Right cardiac atrium (tissue), 5 donors: Measurements from ENCODE around the gene THEM5. TPM values are rescaled to one million over a fixed set of nuclear protein-coding genes. Genes with fewer than 3 reads are reported as not detected.

Experiments used
- ATAC-seq, 2 donors: fragments of 200-7000 bp; cut with Tn5 transposase; one replicate each; pipeline versions ENCODE4 v1.8.0 to v1.9.1; 2020; ENCODE audit warnings: moderate library complexity in 2 of 2, mild to moderate bottlenecking in 1 of 2
- DNase-seq, 3 donors: peaks; one replicate each; pipeline ENCODE4 v3.0.0-alpha.2; 2020
- H3K27ac ChIP-seq: one replicate; pipeline ENCODE4 v1.5.1; 2013; ENCODE audit warnings: mild to moderate bottlenecking, low read length, control low read depth, moderate library complexity
- H3K27me3 ChIP-seq: one replicate; pipeline ENCODE4 v1.6.1; 2013; ENCODE audit not compliant: control insufficient read depth, insufficient read depth
- H3K4me1 ChIP-seq: one replicate; pipeline ENCODE4 v1.6.1; 2013; ENCODE audit warnings: low read length; ENCODE audit not compliant: control insufficient read depth, insufficient read depth
- H3K4me3 ChIP-seq: one replicate; pipeline ENCODE4 v1.5.1; 2013; ENCODE audit warnings: low read length, control low read depth
- H3K9me3 ChIP-seq: one replicate; pipeline ENCODE4 v1.6.1; 2013; ENCODE audit warnings: low read length; ENCODE audit not compliant: control insufficient read depth
- WGBS: extraction: QIAGEN DNeasy Blood & Tissue Kit; methylation state at CpG from one replicate; pipeline ENCODE4 v1.1.7; 2013; 5-methylcytosine and 5-hydroxymethylcytosine counted together
- intact Hi-C, 4 donors: fragments of 100-400 bp; cut with DNase I; formaldehyde crosslinking; loops; one replicate each; pipeline versions ENCODE4 v1.11.0 to v1.14.0; 2022 to 2023
- polyA plus RNA-seq: library from polyadenylated mRNA; stranded (reverse); fragments of 200-250 nt; gene quantifications from one replicate; pipeline ENCODE4 v1.2.3, GENCODE V29; 2013
- total RNA-seq, 4 donors: library from RNA; stranded (reverse); fragmentation: NEBNext Ultra II Directional; extraction: Animal tissue kit (Norgen Biotek cat#: 25700); gene quantifications; one replicate each; pipeline ENCODE4 v1.2.1, GENCODE V29; 2021
- donor health status: healthy with polysubstance abuse.
- donor health status: DM: no; HTN: yes; CAD: no.
- donor health status: DM: no; HTN: no; CAD: no.
- donor health status: DM: no; HTN: yes; CAD: no; lungs with severe emphysema.
- donor health status: DM: yes; HTN: yes; CAD: no.

Gene THEM5
- total and polyA plus RNA-seq, 5 donors = 0.11 to 0.53 (median 0.33) TPM; not detected in 1

- DNase-seq (no peak), ATAC-seq (no peak)
- H3K4me1 ChIP-seq = peaks cover 3% of the 10 kb centered on the region
- WGBS = 47% methylated on average over 6 of the region's 6 CpGs
- no peaks in the 10 kb centered on the region for H3K27me3 ChIP-seq
- H3K27ac ChIP-seq = no peak overlapping the region
- intact Hi-C loops = loop anchor here in 2 of 4 donors (10.0 kb wide), 1 partner anchor 235 kb away; no protein-coding TSS in a partner anchor
- H3K9me3 ChIP-seq = no peaks in the 10 kb centered on the region
- H3K4me3 ChIP-seq = no peak overlapping the region
These were observed 23.5 kb downstream of the THEM5 start for GRCh38 chr1:151830055-151830454.

- Histone ChIP-seq H3K27me3 (no peaks in the 10 kb centered on the region), H3K4me3 (no peak overlapping the region), H3K9me3 (no peaks in the 10 kb centered on the region), H3K4me1 (peaks cover 3% of the 10 kb centered on the region), H3K27ac (no peak overlapping the region)
- ATAC-seq = no peak
- WGBS = 42% methylated on average over 4 of the region's 4 CpGs
- intact Hi-C loops = loop anchor here in 2 of 4 donors (10.0 kb wide), 1 partner anchor 235 kb away; no protein-coding TSS in a partner anchor
- DNase-seq = peak in 1 of 3 donors; percentile 37
These were observed 24.0 kb downstream of the THEM5 start for GRCh38 chr1:151829352-151830046.

GRCh38 chr1:151828921-151829320, 24.6 kb downstream of the THEM5 start:
- H3K4me1 ChIP-seq = peaks cover 3% of the 10 kb centered on the region
- WGBS = 6% methylated on average over 12 of the region's 12 CpGs
- peak; percentile 39 to 67 for ATAC-seq
- no peak overlapping the region for H3K4me3 ChIP-seq
- no peaks in the 10 kb centered on the region for H3K9me3 ChIP-seq
- intact Hi-C loops = no loop called here
- H3K27ac ChIP-seq = no peak overlapping the region
- no peaks in the 10 kb centered on the region for H3K27me3 ChIP-seq
- DNase-seq = peak; percentile 55 to 85 (median 83)

DNA sequence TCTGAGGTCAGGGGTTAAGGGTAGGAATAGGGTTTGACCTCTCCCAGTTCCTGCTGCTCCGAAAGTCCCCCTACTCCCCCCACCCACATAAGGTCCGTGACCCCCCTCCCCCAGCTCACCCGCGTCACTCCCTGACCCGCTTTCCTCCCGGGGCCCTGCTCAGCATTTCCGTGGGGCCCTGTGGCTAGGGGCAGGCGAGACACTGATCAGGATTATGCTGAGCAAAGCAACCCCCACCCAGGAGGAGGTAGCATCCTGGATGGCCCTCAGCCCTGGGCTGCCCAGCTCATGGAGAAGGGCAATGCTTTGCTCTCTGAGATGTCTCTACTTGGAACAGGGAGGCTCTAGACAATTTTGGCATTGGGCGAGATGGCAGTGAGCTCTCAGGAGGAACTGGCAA, 25.7 kb downstream of the THEM5 start:
- Histone ChIP-seq H3K4me1 (peaks cover 3% of the 10 kb centered on the region), H3K27ac (no peak overlapping the region), H3K27me3 (no peaks in the 10 kb centered on the region), H3K4me3 (no peak overlapping the region), H3K9me3 (no peaks in the 10 kb centered on the region)
- intact Hi-C loops = no loop called here
- 59% methylated on average over 9 of the region's 9 CpGs for WGBS
- ATAC-seq (no peak), DNase-seq (peak in 1 of 3 donors; percentile 19)

DNA sequence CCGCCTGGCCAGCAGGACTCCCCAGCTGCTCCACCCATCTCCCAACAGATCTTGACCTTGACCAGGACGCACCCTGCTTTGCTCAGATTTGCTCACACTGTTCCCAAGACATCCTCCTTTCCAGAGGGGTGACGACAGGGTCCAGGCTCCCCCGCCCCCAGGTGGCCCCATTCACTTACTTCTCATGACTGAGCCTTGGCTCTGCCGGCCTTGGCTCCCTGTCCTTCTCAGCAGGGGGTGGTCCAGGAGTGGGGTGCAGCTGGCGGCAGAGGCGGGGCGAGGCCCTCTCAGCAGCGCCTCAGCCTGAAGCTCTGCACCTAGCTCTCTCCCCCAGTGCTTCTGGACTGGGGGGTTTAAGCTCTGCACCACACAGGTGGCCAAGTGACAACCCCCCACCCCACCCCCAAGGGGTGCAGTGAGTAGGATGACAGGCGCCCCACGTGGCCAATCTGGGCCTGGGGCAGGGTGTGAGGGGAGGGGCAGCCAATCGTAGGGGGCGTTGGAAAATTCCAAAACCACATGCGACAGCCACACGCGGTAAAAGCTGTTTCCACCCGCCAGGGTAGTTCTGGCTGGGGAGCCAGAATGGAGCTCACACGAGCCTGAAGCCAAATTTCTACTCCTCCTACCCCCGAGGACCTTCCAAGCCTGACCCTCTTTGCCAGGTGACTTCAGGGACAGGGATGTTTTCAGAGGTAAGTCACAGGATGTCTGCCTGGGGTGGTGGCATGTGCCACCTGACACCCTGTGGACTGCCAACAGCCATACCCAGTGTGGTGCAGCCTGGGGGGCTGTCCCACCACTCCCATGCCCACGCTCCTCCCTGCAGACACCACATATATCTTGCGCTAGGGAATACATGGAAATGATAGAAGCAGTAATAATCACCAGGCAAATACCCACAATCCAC, 27.5 kb downstream of the THEM5 start:
- ATAC-seq (no peak), DNase-seq (peak in 1 of 3 donors; percentile 67)
- H3K27ac ChIP-seq = no peak overlapping the region
- no peaks in the 10 kb centered on the region for H3K27me3 ChIP-seq
- no peak overlapping the region for H3K4me3 ChIP-seq
- WGBS = 54% methylated on average over 21 of the region's 21 CpGs
- intact Hi-C loops = no loop called here
- H3K9me3 ChIP-seq = no peaks in the 10 kb centered on the region
- peaks cover 3% of the 10 kb centered on the region for H3K4me1 ChIP-seq

DNA sequence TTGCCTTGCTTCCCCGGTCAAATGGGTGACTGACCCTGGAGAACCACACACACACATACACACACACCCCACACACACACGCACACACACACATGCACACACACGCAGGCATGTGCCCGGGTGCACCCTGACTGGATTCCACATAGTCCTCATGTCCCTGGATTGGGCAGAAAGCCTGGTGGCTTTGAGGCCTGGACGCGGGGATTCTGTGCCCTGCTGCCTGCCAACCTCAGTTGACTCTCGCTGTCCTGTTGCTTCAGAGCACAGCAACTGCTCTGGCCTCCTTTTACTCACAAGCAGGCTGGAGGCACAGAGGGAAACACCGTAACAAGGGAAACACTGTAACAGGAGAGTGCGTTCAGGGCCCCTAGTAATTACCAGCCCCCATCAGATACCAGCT, 28.3 kb downstream of the THEM5 start:
- Histone ChIP-seq H3K27ac (no peak overlapping the region), H3K9me3 (no peaks in the 10 kb centered on the region), H3K4me1 (peaks cover 3% of the 10 kb centered on the region), H3K27me3 (no peaks in the 10 kb centered on the region), H3K4me3 (no peak overlapping the region)
- peak in 1 of 3 donors; percentile 32 for DNase-seq
- intact Hi-C loops = no loop called here
- 76% methylated on average over 9 of the region's 9 CpGs for WGBS
- no peak for ATAC-seq

DNA sequence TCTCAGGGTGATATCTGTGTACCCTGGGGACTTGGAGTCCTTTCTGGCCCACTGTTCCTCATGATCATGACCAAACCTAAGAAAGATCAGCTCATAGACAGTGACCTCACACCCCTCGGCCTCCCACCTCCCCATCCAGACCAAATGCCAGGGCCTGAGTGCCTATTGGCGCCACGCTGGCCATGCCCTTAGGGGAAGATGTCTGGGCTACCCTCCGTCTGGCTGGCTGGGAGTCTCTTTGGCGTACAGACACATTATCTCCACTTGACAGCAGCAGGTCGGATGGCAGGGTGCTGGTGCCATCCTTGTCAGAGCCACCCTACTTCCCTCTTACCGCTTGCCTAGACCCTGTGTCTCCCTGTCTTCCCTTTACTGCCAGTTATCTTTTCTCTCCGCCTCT, 30.3 kb downstream of the THEM5 start:
- 76% methylated on average over 8 of the region's 8 CpGs for WGBS
- H3K27ac ChIP-seq = no peak overlapping the region
- peak in 1 of 3 donors; percentile 42 for DNase-seq
- intact Hi-C loops = no loop called here
- H3K9me3 ChIP-seq = no peaks in the 10 kb centered on the region
- no peak for ATAC-seq
- H3K4me1 ChIP-seq = no peaks in the 10 kb centered on the region
- H3K4me3 ChIP-seq = no peak overlapping the region
- H3K27me3 ChIP-seq = no peaks in the 10 kb centered on the region

DNA sequence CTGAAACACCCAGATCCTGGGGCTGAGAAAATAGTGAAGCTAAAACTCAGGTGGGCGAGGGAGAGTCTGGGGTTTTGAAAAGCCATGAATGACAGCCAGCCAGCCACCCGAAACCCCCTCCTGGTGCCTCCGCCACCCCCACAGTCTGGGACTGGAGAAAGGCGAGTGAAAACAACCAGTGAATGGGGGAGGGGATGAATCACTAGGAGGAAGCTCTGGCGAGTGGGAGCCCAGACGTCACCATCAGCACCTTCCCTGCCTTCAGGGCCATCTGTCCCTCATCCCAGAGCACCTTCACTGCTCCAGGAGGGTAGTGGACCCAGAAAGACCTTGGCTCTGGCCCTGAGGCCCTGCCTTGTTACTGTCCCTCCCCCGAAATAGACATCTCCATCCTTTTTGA, 31.1 kb downstream of the THEM5 start:
- intact Hi-C loops = no loop called here
- no peaks in the 10 kb centered on the region for H3K27me3 ChIP-seq
- H3K4me3 ChIP-seq = no peak overlapping the region
- WGBS = 51% methylated on average over 7 of the region's 7 CpGs
- H3K9me3 ChIP-seq = no peaks in the 10 kb centered on the region
- ATAC-seq = no peak
- DNase-seq = peak in 1 of 3 donors; percentile 11
- no peak overlapping the region for H3K27ac ChIP-seq
- H3K4me1 ChIP-seq = no peaks in the 10 kb centered on the region

- H3K4me3 ChIP-seq = no peak overlapping the region
- no peaks in the 10 kb centered on the region for H3K9me3 ChIP-seq
- peak in 1 of 3 donors; percentile 51 for DNase-seq
- no peaks in the 10 kb centered on the region for H3K27me3 ChIP-seq
- H3K4me1 ChIP-seq = no peaks in the 10 kb centered on the region
- WGBS = 10% methylated on average over 2 of the region's 2 CpGs
- intact Hi-C loops = no loop called here
- no peak overlapping the region for H3K27ac ChIP-seq
- no peak for ATAC-seq
These were observed 32.6 kb downstream of the THEM5 start for GRCh38 chr1:151820940-151821339.

DNA sequence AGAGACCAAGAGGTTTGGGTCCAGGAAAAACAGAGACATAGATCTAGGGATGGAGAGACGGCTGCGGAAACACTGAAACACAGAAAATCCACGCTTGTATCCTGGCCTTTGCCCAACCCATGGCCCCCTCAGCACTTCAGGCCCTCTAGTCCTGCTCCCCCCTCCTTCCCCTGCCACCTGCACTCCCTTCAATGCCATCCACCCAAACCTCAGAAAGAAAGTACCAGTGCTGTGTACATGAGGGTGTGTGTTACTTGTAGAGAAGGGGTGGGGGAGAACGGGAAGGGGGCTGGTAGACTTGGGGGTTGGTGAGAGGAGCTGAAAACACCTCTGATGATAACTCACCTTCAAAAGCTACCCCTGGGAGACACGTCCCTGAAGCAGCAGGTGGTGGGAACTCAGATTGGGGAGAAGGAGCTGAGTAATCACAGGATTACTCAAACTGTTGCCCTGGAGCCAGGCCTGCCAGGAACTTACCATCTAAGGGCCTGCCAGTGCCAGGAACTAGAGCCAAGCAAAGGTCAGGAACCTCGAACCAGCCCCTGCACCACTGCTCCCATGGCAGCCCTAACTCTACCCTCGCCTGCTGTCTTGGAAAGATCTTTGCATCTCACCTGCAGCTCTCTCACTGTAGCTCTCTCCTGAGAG, 33.4 kb downstream of the THEM5 start:
- H3K4me3 ChIP-seq = no peak overlapping the region
- H3K27ac ChIP-seq = no peak overlapping the region
- DNase-seq = peak in 1 of 3 donors; percentile 21
- no peaks in the 10 kb centered on the region for H3K4me1 ChIP-seq
- 77% methylated on average over 7 of the region's 7 CpGs for WGBS
- intact Hi-C loops = no loop called here
- H3K9me3 ChIP-seq = no peaks in the 10 kb centered on the region
- ATAC-seq = no peak
- H3K27me3 ChIP-seq = no peaks in the 10 kb centered on the region
